Stimulated activated CD8-positive, alpha-beta memory T cell treated with anti-CD3 and anti-CD28 coated beads, Interleukin-2, amount 100 ng/mL, for 48 hours (primary cell): ENCODE results near the gene ARHGAP11A.

Source experiments
- DNase-seq, 2 donors: peaks; one replicate each; pipeline ENCODE4 v3.0.0-alpha.2; 2020; ENCODE audit warnings: low read depth in 2 of 2

ARHGAP11A gene

DNA sequence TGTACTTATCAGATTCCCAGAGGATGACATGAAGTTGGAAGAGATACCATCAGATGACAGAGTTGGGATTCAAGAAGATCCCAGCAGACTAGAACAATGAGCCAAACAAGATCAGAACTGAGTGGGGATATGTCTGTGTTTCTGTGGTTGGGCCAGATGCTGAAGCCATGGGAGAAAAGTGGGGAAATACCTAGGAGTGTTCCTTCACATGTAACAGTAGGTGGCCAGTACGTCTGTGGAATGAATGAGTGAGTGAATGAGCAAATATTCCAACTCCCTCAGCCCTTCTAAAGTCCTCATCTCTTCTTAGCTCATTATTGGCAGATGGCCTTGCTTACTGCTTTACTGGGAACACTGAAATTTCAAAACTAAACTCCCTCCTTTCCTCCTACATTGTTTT is 70.3 kb downstream of the ARHGAP11A start:
- no peak for DNase-seq

DNA sequence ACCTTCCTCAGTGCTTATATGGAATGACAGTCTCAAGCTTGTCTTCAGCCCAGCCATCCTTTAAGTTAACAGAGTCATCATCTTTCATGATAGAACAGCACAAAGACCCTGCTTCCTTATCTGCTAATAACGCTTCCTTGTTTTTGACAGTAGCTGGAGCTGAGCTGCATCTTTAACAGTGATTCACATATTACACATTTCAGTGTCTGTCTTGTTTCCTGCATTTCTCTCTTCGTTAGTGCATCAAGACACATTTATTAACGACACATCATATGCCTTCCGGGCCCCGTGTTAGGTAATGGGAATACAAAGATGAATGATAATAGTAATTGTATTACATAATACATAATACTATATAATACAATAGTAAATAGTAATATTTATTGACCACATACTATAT is 72.3 kb downstream of the ARHGAP11A start:
- no peak for DNase-seq

DNA sequence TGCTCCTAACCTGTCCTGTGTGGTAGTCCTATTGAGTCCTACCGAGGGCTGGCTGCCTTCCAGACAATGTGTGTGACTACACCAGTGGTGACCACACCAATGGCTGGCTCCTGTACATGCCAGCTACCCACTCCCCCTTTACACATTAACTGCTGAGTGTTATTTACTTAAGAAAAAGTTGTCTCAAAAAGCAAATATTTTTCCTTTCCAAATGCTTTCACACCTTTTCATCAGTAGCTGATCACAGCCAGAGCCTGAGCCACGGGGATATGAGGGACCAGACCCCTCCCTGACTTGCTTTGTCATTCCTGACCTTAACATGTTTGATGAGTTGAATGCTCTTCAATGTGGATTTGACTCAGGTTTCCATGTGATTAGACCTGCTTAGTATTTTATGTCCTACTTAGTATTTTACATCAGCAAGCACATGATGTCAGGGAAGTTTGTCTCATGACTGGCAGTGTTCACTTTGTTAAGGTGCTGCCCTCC is 72.9 kb downstream of the ARHGAP11A start:
- DNase-seq: no peak
